Measurements from ENCODE around the gene LAMA5. TPM values are rescaled to one million over a fixed set of nuclear protein-coding genes. Genes with fewer than 3 reads are reported as not detected.

LAMA5 gene
- total and polyA plus RNA-seq, 2 donors (not counting 1 experiment from before 2014, with no cell fraction given), result 52.9 to 83.5 TPM

- TF ChIP-seq EZH2 (IDR thresholded peaks at IDR 0.05; ENCODE audit: borderline replicate concordance, insufficient read depth, low read depth, low read length, poor library complexity, severe bottlenecking) (no peak), CTCF (IDR thresholded peaks at IDR 0.05) (no peak)
- Histone ChIP-seq H3K4me1 (ENCODE audit: control insufficient read depth in 2 of 2, insufficient read depth in 2 of 2, low read length in 2 of 2) (peaks cover 7 to 18% of the 10 kb centered on the region in 2 donors), H3K4me2 (replicated peaks; ENCODE audit: low read depth, low read length, poor library complexity, severe bottlenecking) (no peak overlapping the region), H3K79me2 (ENCODE audit: control insufficient read depth, insufficient read depth, low read length) (no peaks in the 10 kb centered on the region), H3K27me3 (replicated peaks in 1 of 4; ENCODE audit: control extremely low read depth in 1 of 4, control insufficient read depth in 3 of 4, insufficient read depth in 4 of 4, low read length in 3 of 4) (peaks cover 0 to 3% (median 0%) of the 10 kb centered on the region in 4 experiments), H3K9me3 (ENCODE audit: control extremely low read depth in 1 of 3, control insufficient read depth in 2 of 3, insufficient read depth in 1 of 3, low read length in 2 of 3) (no peaks in the 10 kb centered on the region), H3K9ac (ENCODE audit: low read length) (no peak overlapping the region), H3K27ac (ENCODE audit: low read length in 2 of 2) (no peak overlapping the region), H3K4me3 (ENCODE audit: control extremely low read depth in 1 of 5, extremely low read depth in 1 of 5, insufficient read depth in 1 of 5, low read depth in 2 of 5, low read length in 4 of 5) (no peak overlapping the region), H3K36me3 (replicated peaks in 1 of 2; ENCODE audit: control extremely low read depth in 1 of 2, control insufficient read depth in 1 of 2, extremely low read depth in 1 of 2, insufficient read depth in 2 of 2, low read length in 1 of 2) (no peaks in the 10 kb centered on the region), H2AFZ (ENCODE audit: insufficient read depth, low read depth, low read length, poor library complexity, severe bottlenecking) (no peak overlapping the region), H4K20me1 (ENCODE audit: control insufficient read depth, insufficient read depth, low read length, poor library complexity, severe bottlenecking) (peaks cover 6% of the 10 kb centered on the region)
- POLR2A ChIA-PET, result interaction anchor here (0.7 kb wide), 1 partner anchor 16 kb away, joined by 3 read pairs; no protein-coding TSS in a partner anchor
- no peak for ATAC-seq (ENCODE audit: low read depth)
- WGBS (ENCODE audit: insufficient coverage), result 95% methylated on average over 34 of the region's 34 CpGs
- CTCF ChIA-PET, result no interaction called here
- H3K27me3 Mint-ChIP-seq, result no peaks in the 10 kb centered on the region
- peaks cover 11% of the 10 kb centered on the region for H3K4me1 Mint-ChIP-seq
- DNase-seq, result no peak
- no peak overlapping the region for H3K27ac Mint-ChIP-seq
- intact Hi-C loops (cut with micrococcal nuclease), result no loop called here
- no peak overlapping the region for H3K4me3 Mint-ChIP-seq
- no peaks in the 10 kb centered on the region for H3K9me3 Mint-ChIP-seq (ENCODE audit: insufficient read depth)
These were observed 5.1 kb downstream of the LAMA5 start for GRCh38 chr20:62361799-62362589.

All from B cell (primary cell).